PC-9 (cell line): ENCODE measurements around the gene KRTAP6-2. TPM values are rescaled to one million over a fixed set of nuclear protein-coding genes. Genes with fewer than 3 reads are reported as not detected.

Experiments used
- BruUV-seq: library from RNA; stranded (reverse); fragments of 400-500 nt; replicated peaks from 2 replicates; lab custom pipeline; 2021; lab: Mats Ljungman, UMichigan
- CTCF ChIA-PET: fragments of 300-600 bp; sonication (Branson Sonifier 250); formaldehyde crosslinking; loops from one replicate; lab custom pipeline; 2022; ENCODE audit warnings: antibody characterized with exemption; lab: Charles Lee
- POLR2A ChIA-PET: fragments of 300-600 bp; sonication (Branson Sonifier 250); formaldehyde crosslinking; loops from one replicate; lab custom pipeline; 2022; ENCODE audit warnings: antibody characterized with exemption; ENCODE audit not compliant: unreplicated experiment; lab: Charles Lee
- DNase-seq, 2 experiments: peaks; one replicate each; pipeline versions ENCODE4 v3.0.0 to v3.0.0-alpha.2; 2015 to 2022; ENCODE audit warnings: mixed read lengths in 1 of 2
- H2AFZ ChIP-seq: fragments of 200-600 bp; sonication (generic); 2 replicates; pipeline ENCODE4 v1.8.1; 2017; ENCODE audit warnings: antibody characterized with exemption
- H3F3A ChIP-seq: fragments of 200-600 bp; sonication (generic); 2 replicates; pipeline ENCODE4 v1.8.1; 2017; ENCODE audit warnings: antibody characterized with exemption, mild to moderate bottlenecking, low read depth; ENCODE audit not compliant: insufficient read depth
- H3K27ac ChIP-seq: fragments of 200-600 bp; sonication (generic); 2 replicates; pipeline ENCODE4 v1.6.1; 2016; ENCODE audit warnings: mixed run types
- H3K27me3 ChIP-seq: fragments of 200-600 bp; sonication (generic); 2 replicates; pipeline ENCODE4 v1.6.1; 2016; ENCODE audit warnings: low read depth, mixed run types; ENCODE audit not compliant: insufficient read depth
- H3K36me3 ChIP-seq: fragments of 200-600 bp; sonication (generic); 2 replicates; pipeline ENCODE4 v1.6.1; 2016; ENCODE audit warnings: low read depth, mixed run types
- H3K4me1 ChIP-seq: fragments of 200-600 bp; sonication (generic); replicated peaks from 2 replicates; pipeline ENCODE4 v1.6.1; 2016; ENCODE audit warnings: mixed run types; ENCODE audit not compliant: insufficient read depth
- H3K4me2 ChIP-seq: fragments of 200-600 bp; sonication (generic); 2 replicates; pipeline ENCODE4 v1.6.1; 2017; ENCODE audit warnings: mixed run types
- H3K4me3 ChIP-seq: fragments of 200-600 bp; sonication (generic); 2 replicates; pipeline ENCODE4 v1.6.1; 2016; ENCODE audit warnings: mixed run types
- H3K79me2 ChIP-seq: fragments of 200-600 bp; sonication (generic); 2 replicates; pipeline ENCODE4 v1.6.1; 2017; ENCODE audit warnings: low read depth, mixed run types
- H3K9me2 ChIP-seq: fragments of 200-600 bp; sonication (generic); 2 replicates; pipeline ENCODE4 v1.8.1; 2017; ENCODE audit warnings: mild to moderate bottlenecking; ENCODE audit not compliant: insufficient read depth
- H3K9me3 ChIP-seq: fragments of 200-600 bp; sonication (generic); 2 replicates; pipeline ENCODE4 v1.8.1; 2016; ENCODE audit warnings: low read depth; ENCODE audit not compliant: insufficient read depth
- H4K20me1 ChIP-seq: fragments of 200-600 bp; sonication (generic); 2 replicates; pipeline ENCODE4 v1.8.1; 2017; ENCODE audit not compliant: insufficient read depth
- CTCF ChIP-seq: fragments of 200-600 bp; sonication (generic); conservative IDR thresholded peaks from 2 replicates; pipeline ENCODE4 v1.6.1; 2017; ENCODE audit warnings: mixed run types, antibody characterized with exemption, mild to moderate bottlenecking, moderate library complexity
- EZH2 ChIP-seq: fragments of 200-600 bp; sonication (generic); IDR thresholded peaks from 2 replicates; pipeline ENCODE4 v1.8.0; 2017; ENCODE audit warnings: antibody characterized with exemption, low read depth
- intact Hi-C: fragments of 100-400 bp; cut with micrococcal nuclease; formaldehyde crosslinking; loops from one replicate; pipeline ENCODE4 v1.10.0; 2022; ENCODE audit not compliant: unreplicated experiment
- total RNA-seq: library from RNA; stranded (reverse); gene quantifications from 2 replicates; pipeline ENCODE4 v1.2.3, GENCODE V29; 2021

KRTAP6-2 gene
- total RNA-seq, 1 experiment from 2014 or later: not detected

GRCh38 chr21:30628109-30628508 lies 29.4 kb upstream of the KRTAP6-2 start:
- H3K9me3 ChIP-seq: no peaks in the 10 kb centered on the region
- H3K4me2 ChIP-seq: no peak overlapping the region
- no peak for DNase-seq
- no peaks in the 10 kb centered on the region for H3F3A ChIP-seq
- H3K27ac ChIP-seq: no peak overlapping the region
- H3K36me3 ChIP-seq: no peaks in the 10 kb centered on the region
- BruUV-seq: no TSS peak
- POLR2A ChIA-PET: no interaction called here
- H3K4me3 ChIP-seq: no peak overlapping the region
- intact Hi-C loops: no loop called here
- CTCF ChIA-PET: no interaction called here
- H2AFZ ChIP-seq: no peak overlapping the region
- H3K9me2 ChIP-seq: no peaks in the 10 kb centered on the region
- H3K4me1 ChIP-seq: no peaks in the 10 kb centered on the region
- no peak for TF ChIP-seq CTCF
- no peak for TF ChIP-seq EZH2
- no peaks in the 10 kb centered on the region for H3K27me3 ChIP-seq
- H4K20me1 ChIP-seq: no peaks in the 10 kb centered on the region
- H3K79me2 ChIP-seq: no peaks in the 10 kb centered on the region

DNA sequence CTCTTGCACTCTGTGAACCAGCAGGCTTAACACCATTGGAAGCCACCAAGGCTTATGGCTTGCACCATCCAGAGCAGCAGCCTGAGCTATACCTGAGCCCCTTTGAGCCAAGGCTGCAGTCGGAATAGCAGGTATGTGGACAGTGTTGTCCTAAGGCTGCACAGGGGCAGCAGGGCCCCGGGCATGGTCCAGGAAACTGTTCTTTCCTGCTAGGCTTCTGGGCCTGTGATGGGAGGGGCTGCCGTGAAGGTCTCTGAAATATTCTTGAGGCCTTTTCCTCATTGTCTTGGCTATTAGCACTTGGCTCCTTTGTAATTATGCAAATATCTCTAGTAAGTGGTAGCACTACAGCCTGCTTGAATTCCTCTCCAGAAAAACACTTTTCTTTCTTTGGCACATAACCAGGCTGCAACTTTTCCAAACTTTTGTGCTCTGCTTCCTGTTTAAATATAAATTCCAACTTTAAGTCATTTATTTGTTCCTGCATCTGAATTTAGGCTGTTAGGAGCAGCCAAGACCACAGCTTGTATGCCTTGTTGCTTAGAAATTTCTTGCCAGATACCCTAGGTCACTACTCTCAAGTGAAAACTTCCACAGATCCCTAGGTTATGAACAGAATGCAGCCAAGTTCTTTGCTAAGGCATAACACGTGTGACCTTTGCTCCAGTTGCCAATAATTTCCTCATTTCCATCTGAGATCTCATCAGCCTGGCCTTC lies 26.9 kb upstream of the KRTAP6-2 start:
- TF ChIP-seq CTCF: no peak
- no peak for TF ChIP-seq EZH2
- H3K9me3 ChIP-seq: no peaks in the 10 kb centered on the region
- no TSS peak for BruUV-seq
- no peaks in the 10 kb centered on the region for H3K27me3 ChIP-seq
- H3K27ac ChIP-seq: no peak overlapping the region
- no peak overlapping the region for H3K4me3 ChIP-seq
- no peaks in the 10 kb centered on the region for H4K20me1 ChIP-seq
- ChIA-PET POLR2A (no interaction called here), CTCF (no interaction called here)
- H2AFZ ChIP-seq: no peak overlapping the region
- H3K36me3 ChIP-seq: no peaks in the 10 kb centered on the region
- H3K79me2 ChIP-seq: no peaks in the 10 kb centered on the region
- intact Hi-C loops: no loop called here
- no peaks in the 10 kb centered on the region for H3F3A ChIP-seq
- no peaks in the 10 kb centered on the region for H3K9me2 ChIP-seq
- H3K4me1 ChIP-seq: no peaks in the 10 kb centered on the region
- H3K4me2 ChIP-seq: no peak overlapping the region
- DNase-seq: no peak

DNA sequence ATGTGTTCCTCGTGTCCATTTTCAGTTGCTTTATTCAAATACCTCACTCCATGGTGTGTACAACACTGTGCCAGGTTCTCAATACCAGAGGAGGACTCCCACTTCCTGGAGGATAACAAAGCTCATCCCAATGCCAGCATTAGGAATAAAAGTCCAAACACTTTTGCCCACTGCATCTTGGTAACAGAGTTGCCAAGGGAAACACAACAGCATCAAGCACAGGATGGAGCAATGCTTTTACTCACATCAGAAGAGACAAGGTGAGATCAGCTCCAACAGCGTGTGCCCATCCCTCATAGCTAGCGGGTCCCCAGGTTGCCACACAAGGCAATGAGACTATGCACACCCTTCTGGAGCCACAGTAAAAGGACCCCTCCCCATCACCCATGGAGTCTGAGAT lies 24.7 kb upstream of the KRTAP6-2 start:
- Histone ChIP-seq H2AFZ (no peak overlapping the region), H3K79me2 (no peaks in the 10 kb centered on the region), H3K4me2 (no peak overlapping the region), H3K27ac (no peak overlapping the region), H3K27me3 (no peaks in the 10 kb centered on the region), H3K36me3 (no peaks in the 10 kb centered on the region), H3K9me3 (no peaks in the 10 kb centered on the region), H3K4me3 (no peak overlapping the region), H3K4me1 (no peaks in the 10 kb centered on the region), H3F3A (no peaks in the 10 kb centered on the region), H4K20me1 (no peaks in the 10 kb centered on the region), H3K9me2 (no peaks in the 10 kb centered on the region)
- TF ChIP-seq CTCF: no peak
- TF ChIP-seq EZH2: no peak
- BruUV-seq: no TSS peak
- CTCF ChIA-PET: no interaction called here
- POLR2A ChIA-PET: no interaction called here
- no peak for DNase-seq
- intact Hi-C loops: no loop called here
